ENCODE results near the gene PYGM. TPM values are rescaled to one million over a fixed set of nuclear protein-coding genes. Genes with fewer than 3 reads are reported as not detected.

The PYGM gene
- total and polyA plus RNA-seq, 2 donors (not counting 3 experiments of a cell fraction or from before 2014, with no cell fraction given) = 0.10 to 0.62 TPM

DNA sequence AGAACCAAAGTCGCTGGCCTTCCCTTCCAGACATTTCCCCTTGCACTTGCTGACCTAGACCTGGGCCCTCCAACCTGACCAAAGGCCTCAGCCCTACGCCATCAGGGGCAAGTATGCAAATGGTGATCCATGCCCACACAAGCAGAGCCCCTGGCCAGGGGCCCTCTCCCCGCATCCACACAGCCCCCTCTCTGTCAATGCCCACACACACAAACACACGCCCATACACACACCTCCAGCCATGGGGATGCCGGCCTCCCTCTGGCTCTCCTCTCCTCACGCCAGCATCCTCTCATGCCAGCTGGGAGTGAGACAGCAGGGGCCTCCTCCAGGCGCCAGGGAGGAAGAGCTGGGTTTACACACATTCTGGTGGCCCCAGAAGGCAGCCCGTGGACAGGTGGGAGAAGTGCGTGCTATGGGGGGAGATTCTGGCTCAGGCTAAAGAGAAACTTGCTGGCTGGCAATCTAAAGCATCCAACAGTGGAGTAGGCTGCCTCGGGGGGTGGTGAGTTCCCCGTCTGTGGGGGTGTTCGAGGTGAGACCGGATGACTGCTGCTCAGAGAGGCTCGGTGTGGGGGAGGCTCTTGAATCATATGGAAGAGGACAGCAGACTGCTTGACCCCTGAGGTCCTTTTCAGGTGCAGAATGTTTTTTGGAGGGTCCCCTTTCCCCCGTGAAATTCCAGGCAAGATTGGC lies 41.5 kb downstream of the PYGM start:
- ChIA-PET CTCF (interaction anchor here (0.9 kb wide), 1 partner anchor 19 kb away, joined by 3 read pairs; no protein-coding TSS in a partner anchor), POLR2A (no interaction called here)
- no peaks in the 10 kb centered on the region for H4K20me1 ChIP-seq (replicated peaks; ENCODE audit: control insufficient read depth, extremely low read depth, insufficient read depth, low read length)
- no peaks in the 10 kb centered on the region for H3K4me1 ChIP-seq (ENCODE audit: control insufficient read depth, extremely low read depth, insufficient read depth, low read length)
- H3K79me2 ChIP-seq (ENCODE audit: control insufficient read depth, insufficient read depth, low read length) = no peaks in the 10 kb centered on the region
- H3K27me3 ChIP-seq (ENCODE audit: control insufficient read depth in 2 of 2, insufficient read depth in 2 of 2, low read length in 2 of 2) = peaks cover 45 to 47% of the 10 kb centered on the region in 2 experiments
- BruUV-seq (replicated peaks) = no TSS peak
- H3K4me3 ChIP-seq (replicated peaks in 1 of 3; ENCODE audit: insufficient read depth in 1 of 3, low read depth in 1 of 3, low read length in 3 of 3) = no peak overlapping the region
- H3K27ac ChIP-seq (ENCODE audit: insufficient read depth, low read depth, low read length) = no peak overlapping the region
- H3K9ac ChIP-seq (replicated peaks; ENCODE audit: extremely low read depth, insufficient read depth, low read length) = no peak overlapping the region
- dilution Hi-C loops (cut with MboI; ENCODE audit: extremely low pct_ligation_motif_present, low sequenced_read_pairs) (no loop called here), intact Hi-C loops (cut with micrococcal nuclease) (no loop called here)
- no peak for FAIRE-seq
- H3K4me2 ChIP-seq (ENCODE audit: insufficient read depth, low read length) = no peak overlapping the region
- H3K9me3 ChIP-seq (replicated peaks; ENCODE audit: control insufficient read depth, insufficient read depth, low read length) = no peaks in the 10 kb centered on the region
- no peak overlapping the region for H2AFZ ChIP-seq (ENCODE audit: low read depth, low read length)
- no peaks in the 10 kb centered on the region for H3K36me3 ChIP-seq (ENCODE audit: control insufficient read depth in 2 of 2, extremely low read depth in 1 of 2, insufficient read depth in 2 of 2, low read length in 2 of 2)
- TF ChIP-seq EZH2 (IDR thresholded peaks at IDR 0.05; ENCODE audit: borderline replicate concordance, low read depth, low read length, severe bottlenecking) = no peak
- no peak for TF ChIP-seq POLR2AphosphoS5 (IDR thresholded peaks at IDR 0.05; ENCODE audit: insufficient read depth, low read depth, low read length)
- TF ChIP-seq, protein P1, sequence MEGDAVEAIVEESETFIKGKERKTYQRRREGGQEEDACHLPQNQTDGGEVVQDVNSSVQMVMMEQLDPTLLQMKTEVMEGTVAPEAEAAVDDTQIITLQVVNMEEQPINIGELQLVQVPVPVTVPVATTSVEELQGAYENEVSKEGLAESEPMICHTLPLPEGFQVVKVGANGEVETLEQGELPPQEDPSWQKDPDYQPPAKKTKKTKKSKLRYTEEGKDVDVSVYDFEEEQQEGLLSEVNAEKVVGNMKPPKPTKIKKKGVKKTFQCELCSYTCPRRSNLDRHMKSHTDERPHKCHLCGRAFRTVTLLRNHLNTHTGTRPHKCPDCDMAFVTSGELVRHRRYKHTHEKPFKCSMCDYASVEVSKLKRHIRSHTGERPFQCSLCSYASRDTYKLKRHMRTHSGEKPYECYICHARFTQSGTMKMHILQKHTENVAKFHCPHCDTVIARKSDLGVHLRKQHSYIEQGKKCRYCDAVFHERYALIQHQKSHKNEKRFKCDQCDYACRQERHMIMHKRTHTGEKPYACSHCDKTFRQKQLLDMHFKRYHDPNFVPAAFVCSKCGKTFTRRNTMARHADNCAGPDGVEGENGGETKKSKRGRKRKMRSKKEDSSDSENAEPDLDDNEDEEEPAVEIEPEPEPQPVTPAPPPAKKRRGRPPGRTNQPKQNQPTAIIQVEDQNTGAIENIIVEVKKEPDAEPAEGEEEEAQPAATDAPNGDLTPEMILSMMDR (IDR thresholded peaks at IDR 0.05; ENCODE audit: extremely low read depth in 1 of 2, insufficient read depth in 1 of 2, low read depth in 1 of 2, low read length in 2 of 2) = no peak
- no peak for TF ChIP-seq MYC (IDR thresholded peaks at IDR 0.05; ENCODE audit: low read depth, low read length)
- TF ChIP-seq POLR2A (IDR thresholded peaks at IDR 0.05; ENCODE audit: low read depth, low read length) = no peak
- TF ChIP-seq FOS (IDR thresholded peaks at IDR 0.05; ENCODE audit: borderline replicate concordance, insufficient read depth, low read length) = no peak
- TF ChIP-seq GATA2 (IDR thresholded peaks at IDR 0.05; ENCODE audit: insufficient read depth, insufficient read length, low read depth, low read length) = no peak
- no peak for TF ChIP-seq JUN (IDR thresholded peaks at IDR 0.05; ENCODE audit: borderline replicate concordance, insufficient read depth, insufficient read length, low read depth)
- TF ChIP-seq, protein P2, sequence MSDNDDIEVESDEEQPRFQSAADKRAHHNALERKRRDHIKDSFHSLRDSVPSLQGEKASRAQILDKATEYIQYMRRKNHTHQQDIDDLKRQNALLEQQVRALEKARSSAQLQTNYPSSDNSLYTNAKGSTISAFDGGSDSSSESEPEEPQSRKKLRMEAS (IDR thresholded peaks at IDR 0.05; ENCODE audit: insufficient read depth, insufficient read length) = no peak
- DNase-seq (ENCODE audit: low read depth, low spot score) = no peak
- H3K9me1 ChIP-seq (replicated peaks; ENCODE audit: control insufficient read depth, extremely low read depth, insufficient read depth, low read length) = no peaks in the 10 kb centered on the region

Measured in endothelial cell of umbilical vein (primary cell).